Nephron (organoid): ENCODE results near the gene USB1.

ENCODE experiments used
- H3K27ac Mint-ChIP-seq, 3 experiments: 2 replicates each; pipeline ENCODE4 v1.8.0; 2020; ENCODE audit warnings: mixed read lengths in 3 of 3, mild to moderate bottlenecking in 2 of 3, moderate library complexity in 1 of 3
- H3K27me3 Mint-ChIP-seq: 2 replicates; pipeline ENCODE4 v1.8.0; 2021; ENCODE audit warnings: low read depth, mild to moderate bottlenecking, moderate library complexity, mixed read lengths
- H3K36me3 Mint-ChIP-seq: 2 replicates; pipeline ENCODE4 v1.8.0; 2020; ENCODE audit warnings: low read depth, mixed read lengths
- H3K4me1 Mint-ChIP-seq: 2 replicates; pipeline ENCODE4 v1.8.0; 2020; ENCODE audit warnings: mixed read lengths
- H3K4me3 Mint-ChIP-seq, 3 experiments: 2 replicates each; pipeline ENCODE4 v1.8.0; 2020; ENCODE audit warnings: mild to moderate bottlenecking in 3 of 3, mixed read lengths in 3 of 3, moderate library complexity in 2 of 3
- H3K9me3 Mint-ChIP-seq: 2 replicates; pipeline ENCODE4 v1.8.0; 2020; ENCODE audit warnings: mixed read lengths
- CTCF ChIP-seq, 3 experiments: fragments of 200-600 bp; sonication (generic); IDR thresholded peaks; one replicate each; pipeline ENCODE4 v1.5.0; 2021; ENCODE audit warnings: antibody characterized with exemption in 3 of 3; ENCODE audit not compliant: unreplicated experiment in 3 of 3

Gene USB1

GRCh38 chr16:58022601-58023371, 21.6 kb downstream of the USB1 start:
- H3K4me3 Mint-ChIP-seq, result peak overlapping the region; percentile 60 to 89 (median 71)
- no peaks in the 10 kb centered on the region for H3K36me3 Mint-ChIP-seq
- peaks cover 28% of the 10 kb centered on the region for H3K27me3 Mint-ChIP-seq

GRCh38 chr16:58024486-58025350, 23.5 kb downstream of the USB1 start:
- Mint-ChIP-seq H3K4me1 (peaks cover 50% of the 10 kb centered on the region), H3K27ac (peak overlapping the region in 2 of 3 experiments; percentile 35 to 74), H3K27me3 (peaks cover 36% of the 10 kb centered on the region), H3K4me3 (peak overlapping the region; percentile 80 to 90 (median 89)), H3K36me3 (no peaks in the 10 kb centered on the region), H3K9me3 (no peaks in the 10 kb centered on the region)
- no peak for TF ChIP-seq CTCF (IDR thresholded peaks at IDR 0.05; ENCODE audit: unreplicated experiment in 3 of 3)

More at GRCh38 chr16:58022601-58023371, 21.6 kb downstream of the USB1 start:
- Mint-ChIP-seq H3K27ac (peak overlapping the region; percentile 48 to 86 (median 64)), H3K9me3 (no peaks in the 10 kb centered on the region), H3K4me1 (peaks cover 35% of the 10 kb centered on the region)
- no peak for TF ChIP-seq CTCF (IDR thresholded peaks at IDR 0.05; ENCODE audit: unreplicated experiment in 3 of 3)

- no peak for TF ChIP-seq CTCF (IDR thresholded peaks at IDR 0.05; ENCODE audit: unreplicated experiment in 3 of 3)
- Mint-ChIP-seq H3K4me3 (peak within 1 kb of the TSS; percentile 80 to 90 (median 89)), H3K27me3 (peaks cover 36% of the 10 kb centered on the region), H3K27ac (peak within 1 kb of the TSS in 2 of 3 experiments; percentile 35 to 74), H3K36me3 (no peaks in the 10 kb centered on the region), H3K9me3 (no peaks in the 10 kb centered on the region), H3K4me1 (peaks cover 54% of the 10 kb centered on the region)
Observed at GRCh38 chr16:58025351-58026138, 24.3 kb downstream of the USB1 start, which contains the start of gene MMP15. Gene MMP15 (plus strand): TSS chr16:58025754. CDS start chr16:58026351, 597 bp downstream.

- peaks cover 36% of the 10 kb centered on the region for H3K27me3 Mint-ChIP-seq
- peak in 1 of 3 experiments; percentile 13 for TF ChIP-seq CTCF (IDR thresholded peaks at IDR 0.05; ENCODE audit: unreplicated experiment in 3 of 3)
- H3K27ac Mint-ChIP-seq, result no peak overlapping the region
- peaks cover 53% of the 10 kb centered on the region for H3K4me1 Mint-ChIP-seq
- H3K4me3 Mint-ChIP-seq, result peak overlapping the region; percentile 76 to 80 (median 79)
- no peaks in the 10 kb centered on the region for H3K9me3 Mint-ChIP-seq
- no peaks in the 10 kb centered on the region for H3K36me3 Mint-ChIP-seq
Observed at GRCh38 chr16:58026139-58026704, 25.0 kb downstream of the USB1 start.

- Mint-ChIP-seq H3K4me1 (peaks cover 49% of the 10 kb centered on the region), H3K27ac (no peak overlapping the region), H3K36me3 (no peaks in the 10 kb centered on the region), H3K27me3 (peaks cover 36% of the 10 kb centered on the region), H3K4me3 (peak overlapping the region; percentile 76 to 80 (median 79)), H3K9me3 (no peaks in the 10 kb centered on the region)
- TF ChIP-seq CTCF (IDR thresholded peaks at IDR 0.05; ENCODE audit: unreplicated experiment in 3 of 3), result no peak
Observed at GRCh38 chr16:58026705-58027160, 25.5 kb downstream of the USB1 start.
